ENCODE results near the gene NBAS.
A peak's percentile ranks its signal among the peaks of the same experiment; 100 is the strongest.
"Not testable (repeated sequence)": the region's sequence is repeated elsewhere in the genome, so short reads cannot be mapped to it uniquely, and the experiment has no call there.

NBAS gene

DNA sequence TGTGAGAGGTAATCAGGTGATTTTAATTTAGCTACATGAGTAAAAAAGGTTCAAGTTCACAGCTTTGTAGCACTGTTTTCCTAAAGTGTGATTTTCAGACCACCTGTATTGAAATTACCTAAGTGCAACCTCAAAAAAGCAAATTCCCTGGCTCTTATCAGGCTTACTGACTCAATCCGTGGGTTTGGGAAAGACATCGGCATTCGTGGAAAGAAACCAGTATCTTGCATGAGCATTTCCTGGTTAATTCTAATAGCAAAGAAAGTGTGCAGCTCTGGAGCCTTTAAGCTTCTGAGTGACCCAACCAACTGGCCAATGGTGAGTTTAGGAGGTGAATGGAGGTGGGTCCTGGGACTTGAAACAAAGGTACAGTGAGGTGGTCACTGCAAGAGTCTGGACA is 300.9 kb downstream of the NBAS start:
- DNase-seq: no peak

DNA sequence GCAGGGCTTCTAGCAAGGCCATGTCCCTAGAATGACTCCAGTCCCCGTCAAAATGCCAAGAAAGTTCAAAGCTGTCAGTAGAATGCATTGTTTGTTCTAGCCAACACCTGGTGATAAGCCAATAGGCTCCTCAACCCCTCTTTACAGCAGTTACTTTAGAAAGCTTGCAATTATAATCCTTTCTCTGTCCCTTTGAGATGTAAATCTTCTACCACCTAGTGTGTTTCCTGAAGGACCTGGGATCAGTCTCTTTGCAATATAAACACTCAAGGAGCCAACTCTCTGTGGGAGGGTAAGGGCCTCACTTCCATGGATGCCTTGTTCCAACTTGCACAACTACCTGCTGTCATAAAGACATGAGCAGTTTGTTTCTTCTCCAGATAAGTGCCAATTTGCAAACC is 301.8 kb downstream of the NBAS start:
- DNase-seq: no peak

DNA sequence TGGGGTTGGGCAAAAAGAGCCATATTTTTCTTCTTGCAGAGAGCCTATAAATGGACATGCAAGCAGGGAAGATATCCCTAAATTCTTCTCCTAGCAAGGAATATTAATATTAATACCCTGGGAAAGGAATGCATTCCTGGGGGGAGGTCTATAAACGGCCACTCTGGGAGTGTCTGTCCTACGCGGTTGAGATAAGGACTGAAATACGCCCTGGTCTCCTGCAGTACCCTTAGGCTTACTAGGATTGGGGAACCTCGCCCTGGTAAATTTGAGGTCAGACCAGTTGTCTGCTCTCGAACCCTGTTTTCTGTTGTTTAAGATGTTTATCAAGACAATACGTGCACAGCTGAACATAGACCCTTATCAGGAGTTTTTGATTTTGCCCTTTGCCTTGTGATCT is 302.7 kb downstream of the NBAS start:
- DNase-seq: not testable (repeated sequence)

DNA sequence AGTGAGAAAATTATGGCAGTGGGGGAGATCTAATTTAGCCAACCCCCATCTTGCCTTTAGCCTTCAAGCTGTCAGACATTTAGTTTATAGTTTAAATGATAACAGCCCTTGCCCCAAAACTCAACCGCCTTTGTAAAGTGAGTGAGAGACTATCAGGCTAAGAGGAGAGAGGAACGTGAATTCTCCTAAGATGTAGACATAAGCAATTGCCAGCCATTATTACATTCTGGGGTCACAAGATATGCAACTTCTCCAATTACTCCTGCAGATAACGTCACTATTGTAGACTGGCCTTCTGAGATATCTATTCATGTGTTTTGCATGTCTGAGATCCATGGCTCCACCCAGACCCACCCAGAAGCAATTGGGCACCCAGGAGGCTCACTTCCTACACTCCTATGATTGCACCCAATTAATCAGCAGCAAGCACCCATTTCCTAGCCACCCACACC is 307.3 kb downstream of the NBAS start:
- no peak for DNase-seq

DNA sequence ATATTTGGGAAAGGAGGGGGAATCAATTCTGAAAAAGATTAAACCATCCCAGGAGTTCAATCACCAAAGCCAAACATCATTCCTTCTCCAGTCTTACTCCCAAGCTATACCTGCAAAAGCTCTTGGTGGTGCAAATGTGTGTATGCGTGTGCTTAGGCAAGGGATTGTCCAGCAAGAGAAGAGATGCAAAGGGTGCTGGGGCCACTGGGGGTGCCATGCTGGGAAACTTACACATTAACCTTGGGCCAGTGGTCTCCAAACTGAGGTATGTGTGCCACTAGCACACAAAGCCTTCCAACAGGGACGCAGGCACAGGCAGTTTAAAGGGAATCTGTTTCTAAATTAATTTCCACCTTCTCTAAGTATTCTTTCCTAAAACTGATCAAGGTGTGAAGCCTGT is 307.9 kb downstream of the NBAS start:
- DNase-seq: no peak

DNA sequence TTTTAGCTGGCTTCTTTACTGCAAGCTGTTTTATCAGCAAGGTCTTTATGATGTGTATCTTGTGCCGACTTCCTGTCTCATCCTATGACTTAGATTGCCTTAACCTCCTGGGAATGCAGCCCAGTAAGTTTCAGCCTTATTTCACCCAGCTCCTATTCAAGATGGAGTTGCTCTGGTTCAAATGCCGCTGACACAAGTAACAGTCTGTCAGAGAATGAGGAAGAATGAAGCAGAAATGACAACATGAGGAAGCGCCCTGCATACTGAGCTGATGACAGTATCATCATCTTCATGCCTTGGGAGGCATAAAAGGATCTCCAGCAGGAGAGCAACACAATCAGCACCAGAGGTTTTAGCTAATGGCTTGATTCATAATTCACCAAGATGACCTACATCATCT is 309.4 kb downstream of the NBAS start:
- no peak for DNase-seq

DNA sequence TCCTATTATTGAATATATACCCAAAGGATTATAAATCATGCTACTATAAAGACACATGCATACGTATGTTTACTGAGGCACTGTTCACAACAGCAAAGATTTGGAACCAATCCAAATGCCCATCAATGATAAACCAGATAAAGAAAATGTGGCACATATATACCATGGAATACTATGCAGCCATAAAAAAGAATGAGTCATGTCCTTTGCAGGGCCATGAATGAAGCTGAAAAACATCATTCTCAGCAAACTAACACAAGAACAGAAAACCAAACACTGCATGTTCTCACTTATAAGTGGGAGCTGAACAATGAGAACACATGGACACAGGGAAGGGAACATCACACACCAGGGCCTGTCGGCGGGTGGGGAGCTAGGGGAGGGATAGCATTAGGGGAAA is 310.2 kb downstream of the NBAS start:
- not testable (repeated sequence) for DNase-seq

DNA sequence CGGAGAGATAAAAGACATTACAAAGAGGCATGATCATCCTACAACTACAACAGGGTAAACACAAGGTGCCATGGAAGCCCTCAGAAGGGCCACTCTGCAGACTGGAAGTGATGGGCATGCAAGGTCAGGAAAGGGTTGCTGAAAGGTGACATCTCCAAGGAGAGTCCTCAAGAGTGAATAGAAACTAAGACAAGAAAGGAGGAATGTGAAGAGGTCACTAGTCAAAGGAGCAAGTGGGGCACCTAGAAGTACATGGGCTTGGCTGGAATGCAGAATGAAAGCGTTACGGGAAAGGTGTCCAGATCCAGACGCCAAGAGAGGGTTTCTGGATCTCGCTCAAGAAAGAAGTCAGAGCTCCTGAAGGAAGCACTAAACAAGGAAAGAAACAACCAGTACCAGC is 314.3 kb downstream of the NBAS start:
- DNase-seq: peak in 1 of 14 donors; percentile 7

DNA sequence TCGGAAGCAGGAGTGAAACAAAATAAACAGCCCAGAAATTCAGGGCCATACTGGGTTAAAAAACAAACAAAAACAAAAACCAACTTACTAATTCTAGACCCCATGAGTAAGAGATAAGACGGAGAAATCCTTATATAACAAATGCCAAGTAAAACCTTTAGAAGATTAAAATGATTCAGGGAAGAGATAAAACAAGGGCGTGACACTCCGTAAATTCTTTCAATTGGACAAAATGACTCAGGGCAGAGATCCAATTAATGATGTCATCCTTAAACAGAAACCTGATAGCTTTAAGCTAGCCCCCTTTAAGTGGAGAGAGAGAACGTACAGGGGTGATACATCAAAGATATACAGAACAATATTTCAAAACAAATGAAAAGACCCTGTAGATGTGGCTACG is 317.4 kb downstream of the NBAS start:
- DNase-seq: no peak

DNA sequence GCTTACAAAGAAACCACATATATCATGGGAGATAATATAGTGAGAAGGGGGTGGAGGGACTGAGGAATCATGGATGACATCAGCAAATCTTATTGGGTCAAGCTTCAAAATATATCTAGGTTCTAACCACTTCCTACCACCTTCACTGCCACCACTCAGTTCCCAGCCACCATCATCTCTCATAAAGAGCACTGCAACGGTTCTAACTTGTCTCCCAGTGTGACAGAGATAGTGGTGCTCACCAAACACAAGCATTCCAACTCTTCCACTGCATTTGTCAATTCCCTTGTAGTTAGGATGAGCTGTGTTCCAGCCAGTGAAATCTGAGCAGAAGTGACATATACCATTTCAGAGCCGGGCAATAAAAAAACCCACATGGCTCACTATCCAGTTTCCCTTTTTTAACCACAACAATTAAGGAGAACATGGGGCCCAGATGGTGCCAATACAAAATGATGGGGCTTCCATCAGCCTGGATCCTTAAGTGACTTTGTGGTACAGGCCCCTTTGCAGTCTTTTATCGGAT is 318.1 kb downstream of the NBAS start:
- DNase-seq: no peak

DNA sequence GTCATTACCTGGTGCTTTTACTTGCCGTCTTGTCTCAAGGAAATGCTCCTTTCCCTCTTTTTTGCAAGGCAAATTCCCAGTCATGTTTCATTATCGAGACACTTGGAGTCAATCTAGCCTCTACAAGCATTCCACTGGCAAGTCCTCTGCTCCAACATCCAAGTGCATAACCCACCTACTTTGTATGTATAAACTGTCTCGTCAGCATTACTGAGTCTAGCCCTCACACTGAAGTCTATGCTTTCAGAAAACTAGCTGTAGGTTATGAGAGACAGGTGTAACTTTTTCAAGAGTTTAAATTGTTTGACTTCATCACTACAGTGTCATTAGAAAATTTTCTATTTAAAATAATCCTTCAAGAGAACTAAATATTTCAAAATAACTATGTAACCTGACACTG is 319.2 kb downstream of the NBAS start:
- DNase-seq: no peak

DNA sequence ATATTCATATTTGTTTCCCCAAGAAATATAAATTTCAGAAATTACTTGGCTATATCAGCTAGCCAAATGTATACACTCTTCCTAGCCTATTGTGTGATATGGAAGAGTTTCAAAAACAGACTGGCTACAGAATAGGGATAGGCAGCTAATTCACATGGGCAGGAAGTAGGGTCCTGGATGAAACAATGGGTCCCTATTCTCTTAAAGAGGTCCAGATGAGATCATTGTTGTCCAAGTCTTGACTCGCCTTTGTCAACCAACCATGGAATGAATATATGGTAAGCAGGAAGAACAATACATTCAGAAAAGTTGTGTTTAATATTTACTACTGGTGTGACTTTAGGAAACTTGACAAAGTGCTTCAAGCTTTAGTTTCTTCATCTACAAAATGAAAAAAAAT is 319.9 kb downstream of the NBAS start:
- no peak for DNase-seq

DNA sequence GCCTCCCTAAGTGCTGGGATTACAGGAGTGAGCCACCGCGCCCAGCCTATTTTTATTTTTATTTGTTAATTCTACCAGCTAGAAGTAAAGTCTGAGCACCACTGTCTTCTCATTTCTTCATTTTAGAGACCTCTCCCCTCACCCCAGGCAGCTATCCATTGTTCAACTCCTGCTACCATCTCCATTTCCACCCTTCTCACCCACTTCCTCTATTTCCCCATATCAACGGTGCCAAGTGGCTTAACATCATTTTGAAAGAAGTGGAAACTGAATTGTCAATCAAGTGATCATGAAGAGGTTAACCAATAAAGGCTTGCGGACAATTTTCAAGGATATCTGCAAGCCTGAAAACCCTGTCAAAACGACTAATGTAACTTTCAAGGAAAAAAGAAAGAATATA is 323.1 kb downstream of the NBAS start:
- DNase-seq: no peak

DNA sequence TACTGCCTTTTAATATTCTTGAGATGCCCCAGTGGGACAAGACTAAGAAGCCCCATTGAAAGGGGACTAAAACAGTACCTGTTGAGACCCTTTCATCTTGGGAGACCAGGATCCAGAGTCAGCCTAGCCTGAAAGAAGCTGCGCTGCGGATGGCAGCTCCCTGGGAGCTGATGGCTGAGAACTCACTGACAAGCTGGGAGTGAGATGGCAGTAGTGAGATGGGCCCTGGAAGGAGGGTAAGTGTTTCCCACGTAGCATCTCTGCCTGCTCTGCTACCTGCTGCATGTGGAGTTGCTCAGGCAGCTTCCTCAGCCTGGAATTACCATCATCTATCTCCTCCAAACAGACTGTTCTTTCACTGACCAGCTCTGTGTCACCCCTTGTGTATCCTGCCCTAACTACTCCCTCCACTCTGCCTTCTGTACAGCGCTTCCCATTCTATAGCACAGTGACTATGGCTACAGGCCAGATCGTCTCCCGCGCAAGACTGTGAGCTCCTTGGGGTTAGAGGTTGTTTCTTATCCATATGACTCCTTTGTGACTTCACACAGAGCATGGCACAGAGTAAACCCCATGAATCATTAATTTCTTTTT is 330.4 kb downstream of the NBAS start:
- DNase-seq: no peak

DNA sequence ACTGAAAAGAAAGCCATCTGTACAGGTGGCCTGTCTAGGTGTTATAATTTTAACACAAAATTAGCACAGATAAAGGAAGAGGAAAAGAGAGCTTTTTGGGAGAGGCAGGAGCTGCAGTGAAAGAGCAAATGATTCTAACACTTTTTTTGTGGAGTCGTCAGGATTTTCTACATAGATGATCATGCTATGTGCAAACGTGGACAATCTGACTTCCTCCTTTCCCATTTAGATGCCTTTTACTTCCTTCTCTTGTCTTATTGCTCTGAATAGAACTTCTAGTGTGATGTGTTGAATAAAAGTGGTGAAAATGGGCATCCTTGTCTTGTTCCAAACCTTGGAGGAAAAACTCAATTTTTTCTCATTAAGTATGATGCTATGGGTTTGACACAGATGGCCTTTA is 334.5 kb downstream of the NBAS start:
- no peak for DNase-seq

DNA sequence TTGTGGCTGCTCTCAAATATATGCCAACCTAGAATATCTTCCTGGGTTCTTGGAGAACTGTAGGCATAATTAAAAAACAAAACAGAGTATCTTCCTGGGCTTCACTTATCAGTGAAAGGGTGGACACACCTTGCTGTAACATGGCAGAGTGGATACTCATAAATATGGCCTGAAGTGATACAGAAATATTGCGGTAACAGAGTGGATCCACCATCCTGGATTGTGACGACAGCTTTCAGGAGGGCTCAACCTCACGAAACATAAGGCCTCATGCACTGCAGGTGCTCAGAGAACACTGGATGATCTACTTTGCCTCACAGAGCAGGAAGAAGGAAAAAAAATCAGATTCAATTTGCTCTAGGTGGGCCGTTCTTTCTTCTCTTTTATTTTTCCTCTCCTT is 336.0 kb downstream of the NBAS start:
- DNase-seq: no peak

DNA sequence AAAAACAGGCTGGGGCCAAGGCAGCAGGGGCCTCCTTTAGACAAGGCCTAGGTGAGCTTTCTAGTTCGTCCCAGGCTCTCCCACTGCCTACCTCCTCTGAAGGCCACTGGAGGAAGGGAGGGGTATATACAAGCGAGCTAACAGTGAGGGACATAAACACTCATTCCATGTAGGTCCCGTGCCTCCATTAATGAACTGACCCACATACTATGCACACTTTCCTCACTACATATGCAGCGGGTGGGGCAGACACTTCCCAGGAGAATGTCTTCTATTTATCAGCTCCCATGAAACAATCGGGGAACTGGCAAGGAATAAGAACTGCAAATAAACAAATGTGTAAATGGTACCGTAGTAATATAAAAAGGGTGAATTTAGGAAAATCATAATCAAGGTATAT is 336.5 kb downstream of the NBAS start:
- DNase-seq: no peak

DNA sequence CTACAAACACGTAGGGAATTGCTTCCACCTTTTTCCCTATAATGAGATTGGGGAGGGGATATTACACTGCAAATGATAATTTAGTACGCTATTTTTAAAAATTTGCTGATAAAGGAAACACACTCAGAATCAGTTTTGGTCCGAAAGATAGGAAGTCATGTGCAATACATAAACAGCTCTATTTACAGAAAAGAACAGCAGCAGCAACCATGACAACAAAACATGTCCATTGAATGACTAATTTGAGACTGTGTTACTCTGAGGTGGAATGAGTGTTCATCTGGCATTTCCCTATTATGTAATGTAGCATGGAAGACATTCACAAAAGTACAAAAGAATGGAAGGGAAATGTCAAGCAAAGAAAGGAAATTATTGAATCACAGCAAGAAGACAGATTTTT is 337.2 kb downstream of the NBAS start:
- DNase-seq: no peak

DNA sequence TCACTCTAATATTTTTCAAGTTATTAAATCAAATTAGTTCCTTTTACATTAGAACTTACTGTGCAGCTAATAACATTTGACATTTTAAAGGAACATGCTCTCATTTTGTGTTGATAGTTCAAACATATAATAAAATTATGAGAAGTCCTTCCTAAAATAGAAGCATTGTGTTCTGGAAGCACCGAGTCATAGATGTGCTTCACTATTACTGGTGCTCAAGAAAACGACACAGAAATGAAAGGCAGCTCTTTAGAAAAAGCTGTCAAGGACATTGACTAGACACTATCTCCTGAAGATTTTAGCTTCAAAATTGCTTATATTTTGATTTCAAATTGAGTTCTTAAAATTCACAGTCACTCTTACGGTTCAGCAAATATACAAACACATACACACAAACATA is 338.3 kb downstream of the NBAS start:
- no peak for DNase-seq

DNA sequence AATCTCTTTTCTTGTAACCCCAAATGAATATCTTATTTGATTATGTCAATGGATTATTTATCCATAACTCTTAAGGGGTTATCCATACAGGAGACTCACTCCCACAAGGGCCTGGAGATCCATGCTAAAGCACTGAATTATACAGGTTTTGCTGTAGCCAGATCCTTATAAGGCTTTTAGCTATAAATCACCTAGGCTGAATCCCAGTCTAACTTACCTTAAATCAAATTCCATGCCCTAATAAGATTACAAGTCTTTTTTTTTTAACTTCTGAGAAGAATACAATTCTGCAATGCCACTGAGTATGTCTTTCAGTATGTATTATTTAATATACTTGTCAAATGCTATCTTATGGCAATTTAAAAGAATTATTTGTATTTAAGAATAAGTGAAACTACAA is 340.5 kb downstream of the NBAS start:
- DNase-seq: no peak

DNA sequence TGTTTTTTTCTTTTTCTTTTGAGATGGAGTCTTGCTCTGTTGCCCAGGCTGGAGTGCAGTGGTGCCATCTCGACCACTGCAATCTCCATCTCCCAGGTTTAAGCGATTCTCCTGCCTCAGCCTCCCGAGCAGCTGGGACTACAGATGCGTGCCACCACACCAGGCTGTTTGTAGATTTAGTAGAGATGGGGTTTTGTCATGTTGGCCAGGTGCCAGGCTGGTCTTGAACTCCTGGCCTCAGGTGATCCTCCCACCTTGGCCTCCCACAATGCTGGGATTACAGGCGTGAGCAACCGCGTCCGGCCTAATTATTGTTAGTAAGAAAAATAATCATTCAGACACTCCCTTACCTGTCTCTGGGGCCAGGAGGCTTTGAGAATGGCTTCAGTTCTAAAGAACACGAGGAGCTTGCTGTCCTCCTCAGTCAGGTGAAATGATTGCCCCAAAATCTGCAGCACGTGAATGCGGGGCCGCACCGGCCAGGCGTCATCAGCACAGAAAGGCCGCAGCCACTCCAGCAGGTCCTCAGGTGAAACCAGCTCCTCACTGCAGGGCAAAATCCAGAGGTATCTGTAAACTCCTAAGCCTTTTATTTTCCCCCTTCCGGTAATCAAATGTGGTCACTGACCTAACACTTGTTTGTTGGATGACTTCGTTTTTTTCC is 342.6 kb downstream of the NBAS start:
- no peak for DNase-seq

DNA sequence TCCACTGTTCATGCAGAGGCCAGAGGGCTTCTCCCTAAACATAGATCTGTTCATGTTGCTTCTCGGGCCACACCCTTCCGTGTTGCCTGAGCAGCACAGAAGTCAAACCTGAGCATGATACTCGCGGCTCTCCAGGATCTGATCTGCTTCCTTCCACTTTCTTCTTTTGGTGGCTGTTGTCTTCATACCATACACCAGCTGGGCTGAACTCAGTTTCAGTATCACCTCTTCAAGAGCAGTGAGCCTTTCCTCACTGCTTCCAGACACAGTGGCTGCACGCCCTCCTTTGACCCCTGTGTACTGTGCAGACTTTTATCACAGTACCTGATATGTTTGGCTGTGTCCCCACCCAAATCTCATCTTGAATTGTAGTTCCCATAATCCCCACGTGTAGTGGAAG is 348.9 kb downstream of the NBAS start:
- no peak for DNase-seq

DNA sequence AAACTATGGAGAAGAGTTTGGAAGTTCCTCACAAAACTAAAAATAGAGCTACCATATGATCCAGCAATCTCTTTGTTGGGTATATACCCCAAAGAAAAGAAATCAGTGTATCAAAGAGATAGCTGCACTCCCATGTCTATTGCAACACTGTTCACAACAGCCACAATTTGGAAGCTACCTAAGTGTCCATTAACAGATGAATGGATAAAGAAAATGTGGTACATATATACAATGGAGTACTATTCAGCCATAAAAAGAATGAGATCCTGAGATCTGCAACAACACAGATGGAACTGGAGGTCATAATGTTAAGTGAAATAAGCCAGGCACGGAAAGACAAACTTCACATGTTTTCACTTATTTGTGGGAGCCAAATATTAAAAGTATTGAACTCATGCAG is 350.6 kb downstream of the NBAS start:
- not testable (repeated sequence) for DNase-seq

DNA sequence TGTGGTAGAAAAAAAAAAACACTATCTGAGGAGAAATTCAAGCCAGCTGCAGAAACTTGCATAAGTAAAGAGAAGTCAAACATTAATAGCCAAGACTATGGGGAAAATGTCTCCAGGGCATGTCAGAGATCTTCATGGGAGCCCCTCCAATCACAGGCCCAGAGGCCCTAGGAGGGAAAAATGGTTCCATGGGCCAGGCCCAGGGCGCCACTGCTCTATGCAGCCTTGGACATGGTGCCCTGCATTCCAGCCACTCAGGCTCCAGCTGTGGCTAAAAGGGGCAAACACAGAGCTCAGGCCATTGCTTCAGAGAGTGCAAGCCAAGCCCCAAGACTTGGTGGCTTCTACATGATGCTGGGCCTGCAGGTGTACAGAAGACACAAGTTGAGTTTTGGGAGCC is 354.7 kb downstream of the NBAS start:
- no peak for DNase-seq

DNA sequence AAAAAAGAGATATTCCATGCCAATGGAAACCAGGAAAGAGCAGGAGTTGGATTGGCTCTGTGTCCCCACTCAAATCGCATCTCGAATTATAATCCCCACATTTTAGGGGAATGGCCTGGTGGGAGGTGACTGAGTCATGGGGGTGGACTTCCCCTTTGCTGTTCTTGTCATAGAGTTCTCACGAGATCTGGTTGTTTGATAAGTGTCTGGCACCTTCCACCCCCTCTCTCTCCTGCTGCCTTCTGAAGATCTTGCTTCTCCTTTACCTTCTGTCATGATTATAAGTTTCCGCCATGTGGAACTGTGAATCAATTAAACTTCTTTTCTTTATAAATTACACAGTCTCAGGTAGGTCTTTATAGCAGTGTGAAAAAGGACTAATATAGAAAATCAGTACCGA is 355.6 kb downstream of the NBAS start:
- DNase-seq: no peak

All from C1 segment of cervical spinal cord (tissue), 14 donors.